GM19043 (cell line): ENCODE data around the gene KDM4B.

Source experiments
- ATAC-seq: cut with Tn5 transposase; IDR thresholded peaks from one replicate; pipeline ENCODE4 v1.9.1; 2021; ENCODE audit warnings: low read depth; ENCODE audit not compliant: unreplicated experiment

KDM4B gene

GRCh38 chr19:5081443-5082161 lies 112.7 kb downstream of the KDM4B start:
- no peak for ATAC-seq

GRCh38 chr19:5083547-5083965 lies 114.6 kb downstream of the KDM4B start:
- ATAC-seq, result no peak

GRCh38 chr19:5085566-5085965 lies 116.7 kb downstream of the KDM4B start:
- no peak for ATAC-seq

GRCh38 chr19:5086230-5086629 lies 117.3 kb downstream of the KDM4B start:
- no peak for ATAC-seq

- ATAC-seq, result no peak
Observed at GRCh38 chr19:5086725-5087439, 118.0 kb downstream of the KDM4B start.

- ATAC-seq, result no peak
Observed at GRCh38 chr19:5089283-5089682, 120.4 kb downstream of the KDM4B start.

GRCh38 chr19:5090465-5091017 lies 121.6 kb downstream of the KDM4B start:
- no peak for ATAC-seq

GRCh38 chr19:5091018-5091683 lies 122.2 kb downstream of the KDM4B start:
- no peak for ATAC-seq

GRCh38 chr19:5091684-5092480 lies 123.0 kb downstream of the KDM4B start:
- no peak for ATAC-seq

- no peak for ATAC-seq
Observed at GRCh38 chr19:5092481-5092843, 123.5 kb downstream of the KDM4B start.

GRCh38 chr19:5093297-5093928 lies 124.5 kb downstream of the KDM4B start:
- no peak for ATAC-seq

GRCh38 chr19:5093948-5094718 lies 125.2 kb downstream of the KDM4B start:
- no peak for ATAC-seq

GRCh38 chr19:5094768-5095567 lies 126.1 kb downstream of the KDM4B start:
- no peak for ATAC-seq

GRCh38 chr19:5095568-5095850 lies 126.6 kb downstream of the KDM4B start:
- no peak for ATAC-seq

GRCh38 chr19:5096536-5096935 lies 127.6 kb downstream of the KDM4B start:
- no peak for ATAC-seq

GRCh38 chr19:5097331-5097930 lies 128.5 kb downstream of the KDM4B start:
- ATAC-seq, result no peak

GRCh38 chr19:5097959-5098623 lies 129.2 kb downstream of the KDM4B start:
- ATAC-seq, result no peak

GRCh38 chr19:5098646-5099045 lies 129.7 kb downstream of the KDM4B start:
- ATAC-seq, result no peak
